Measurements from ENCODE around the gene HTRA2.

The HTRA2 gene

DNA sequence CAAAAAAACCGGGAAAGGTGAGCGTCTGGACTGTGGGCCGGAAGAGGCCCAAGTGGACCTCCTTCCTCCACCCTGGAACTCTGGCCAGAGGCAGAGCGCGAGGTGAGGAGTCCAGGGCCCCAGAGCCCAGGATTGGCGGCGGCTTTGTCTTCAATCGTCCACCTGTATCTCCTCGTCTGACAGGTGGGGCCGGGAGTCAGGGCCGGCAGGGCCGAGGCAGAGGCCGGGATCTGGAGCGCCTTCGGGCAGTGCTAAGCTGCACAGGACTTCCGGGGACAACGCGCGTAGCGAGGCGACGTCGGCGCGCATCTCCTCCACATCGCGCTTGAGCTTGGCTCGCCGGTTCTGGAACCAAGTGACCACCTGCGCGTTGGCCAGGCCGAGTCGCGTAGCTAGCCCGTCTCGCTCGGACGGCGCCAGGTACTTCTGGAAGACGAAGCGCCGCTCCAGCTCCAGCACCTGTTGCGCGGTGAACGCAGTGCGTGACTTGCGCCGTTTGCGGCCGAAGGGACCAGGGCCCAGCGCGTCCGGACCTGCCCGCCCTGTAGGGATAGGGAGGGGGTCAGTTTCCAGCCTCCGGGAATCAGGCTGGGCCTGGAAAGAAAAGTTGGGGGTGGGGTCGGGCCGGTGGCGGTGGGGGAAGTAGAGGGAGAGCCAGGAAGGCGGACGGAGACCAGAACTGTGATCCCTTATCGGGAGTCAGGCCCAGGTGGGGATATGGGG is 31.8 kb upstream of the HTRA2 start:
- peak overlapping the region; percentile 27; the same call in 1 of the 2 replicates for H3K27ac ChIP-seq
- TF ChIP-seq, protein P1, sequence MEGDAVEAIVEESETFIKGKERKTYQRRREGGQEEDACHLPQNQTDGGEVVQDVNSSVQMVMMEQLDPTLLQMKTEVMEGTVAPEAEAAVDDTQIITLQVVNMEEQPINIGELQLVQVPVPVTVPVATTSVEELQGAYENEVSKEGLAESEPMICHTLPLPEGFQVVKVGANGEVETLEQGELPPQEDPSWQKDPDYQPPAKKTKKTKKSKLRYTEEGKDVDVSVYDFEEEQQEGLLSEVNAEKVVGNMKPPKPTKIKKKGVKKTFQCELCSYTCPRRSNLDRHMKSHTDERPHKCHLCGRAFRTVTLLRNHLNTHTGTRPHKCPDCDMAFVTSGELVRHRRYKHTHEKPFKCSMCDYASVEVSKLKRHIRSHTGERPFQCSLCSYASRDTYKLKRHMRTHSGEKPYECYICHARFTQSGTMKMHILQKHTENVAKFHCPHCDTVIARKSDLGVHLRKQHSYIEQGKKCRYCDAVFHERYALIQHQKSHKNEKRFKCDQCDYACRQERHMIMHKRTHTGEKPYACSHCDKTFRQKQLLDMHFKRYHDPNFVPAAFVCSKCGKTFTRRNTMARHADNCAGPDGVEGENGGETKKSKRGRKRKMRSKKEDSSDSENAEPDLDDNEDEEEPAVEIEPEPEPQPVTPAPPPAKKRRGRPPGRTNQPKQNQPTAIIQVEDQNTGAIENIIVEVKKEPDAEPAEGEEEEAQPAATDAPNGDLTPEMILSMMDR (conservative IDR thresholded peaks at IDR 0.05): no peak

DNA sequence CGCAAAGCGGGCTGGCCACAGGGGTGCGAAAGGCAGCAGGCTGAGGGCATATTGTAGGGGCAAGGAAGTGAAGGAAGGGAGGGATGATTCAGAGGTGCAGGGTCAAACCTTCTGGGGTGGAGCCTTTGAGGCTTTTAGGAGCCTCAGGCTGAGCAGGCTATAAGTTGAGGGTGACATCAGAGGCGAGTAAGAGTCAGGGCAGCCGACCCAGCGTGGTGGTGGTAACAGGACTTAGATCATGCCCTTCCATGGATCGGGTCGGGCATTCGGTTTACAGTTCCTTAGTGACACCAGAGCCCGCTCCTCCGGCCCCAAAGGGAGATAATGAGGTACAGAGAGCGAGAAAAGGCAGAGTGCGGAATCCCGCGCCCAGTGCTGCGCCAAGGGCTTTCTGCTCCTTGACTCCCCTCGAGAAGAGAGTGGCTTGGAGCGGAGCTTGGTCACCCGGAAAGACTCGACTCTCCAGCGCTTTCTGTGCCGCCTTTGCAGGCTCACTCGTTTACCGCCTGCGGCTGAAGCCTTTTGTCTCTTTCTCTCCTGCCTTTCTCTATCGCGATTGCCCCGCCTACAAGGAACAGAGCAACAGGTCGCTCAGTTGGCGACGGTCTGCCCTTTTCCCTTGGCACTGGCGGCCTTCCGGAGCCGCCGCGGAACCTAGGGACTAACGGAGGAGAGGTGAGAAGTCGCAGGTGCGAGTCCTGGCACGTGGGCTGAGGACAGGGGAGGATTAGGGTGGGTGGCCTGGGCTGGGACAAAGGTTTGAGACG is 31.1 kb upstream of the HTRA2 start:
- H3K27ac ChIP-seq: peak overlapping the region; percentile 27; the same call in 1 of the 2 replicates
- TF ChIP-seq, protein P1 (conservative IDR thresholded peaks at IDR 0.05): no peak

DNA sequence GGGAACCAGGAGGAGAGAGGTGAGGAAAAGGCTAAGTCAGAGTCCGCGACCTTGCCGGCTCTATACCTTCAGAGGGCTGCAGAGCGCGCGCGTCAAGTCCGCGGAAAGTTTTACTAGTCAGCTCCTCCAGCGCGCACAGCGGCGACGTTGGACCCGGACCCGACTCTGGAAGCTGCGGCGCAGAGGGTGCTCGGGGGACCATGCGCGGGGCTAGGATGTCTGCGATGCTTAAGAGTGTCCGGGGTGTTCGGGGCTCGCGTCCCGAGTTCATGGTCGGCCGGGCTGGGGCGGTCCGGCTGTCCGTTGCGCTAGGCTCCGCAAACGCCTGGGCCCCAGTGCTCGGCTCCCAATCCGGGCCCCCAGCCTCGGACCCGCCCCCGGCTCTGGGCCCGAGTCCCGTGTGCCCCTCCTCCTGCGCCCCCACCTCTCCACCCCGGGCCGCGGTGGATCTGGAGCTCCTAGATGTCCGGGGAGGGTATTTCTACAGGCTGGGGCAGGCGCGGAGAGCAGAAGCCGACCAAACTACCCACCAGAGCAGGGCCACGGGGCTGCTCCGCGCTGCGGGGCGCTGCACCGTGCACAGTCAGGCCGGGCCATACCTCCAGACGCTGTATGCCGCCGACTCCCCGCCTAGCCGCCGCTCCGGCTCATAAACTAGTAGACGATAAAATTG is 30.3 kb upstream of the HTRA2 start, which contains the start of gene LBX2:
LBX2 (minus strand) TSS at position 337 of the 673 bp plus-strand sequence; CDS start at position 271, 66 bp downstream.
- TF ChIP-seq, protein P1 (conservative IDR thresholded peaks at IDR 0.05): no peak
- no peak within 1 kb of the TSS; the same call in 1 of the 2 replicates for H3K27ac ChIP-seq

DNA sequence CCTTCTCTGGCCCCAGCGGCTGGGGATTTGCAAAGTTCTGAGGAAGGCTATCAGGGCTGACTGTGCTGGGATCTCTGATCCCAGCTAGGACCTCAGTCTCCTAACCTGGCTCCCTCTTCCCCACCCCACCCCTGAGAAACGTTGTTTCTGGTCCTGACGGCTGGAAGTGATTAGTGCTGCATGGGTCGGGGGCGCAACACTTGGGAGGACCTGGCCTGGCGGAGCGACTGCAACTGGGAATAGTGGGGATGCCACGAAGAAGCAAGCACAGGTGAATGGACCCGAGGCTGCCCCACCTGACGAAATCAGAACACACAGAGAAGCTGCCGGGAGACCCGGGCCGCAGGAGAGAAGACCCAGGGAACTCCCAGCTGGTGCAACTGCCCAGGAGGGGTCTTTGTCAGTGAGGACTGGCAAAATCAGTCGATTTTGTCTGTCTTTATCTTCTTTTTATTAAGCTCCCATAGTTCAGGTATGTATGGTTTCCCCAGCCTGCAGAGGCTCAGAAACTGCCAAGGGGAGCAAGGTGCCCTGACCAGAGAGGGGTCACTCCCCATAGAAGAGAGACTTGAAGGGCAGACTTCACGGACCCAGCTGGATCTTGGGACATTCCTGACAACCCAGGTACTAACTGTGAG is 29.7 kb upstream of the HTRA2 start:
- H3K27ac ChIP-seq: no peak overlapping the region
- TF ChIP-seq, protein P1 (conservative IDR thresholded peaks at IDR 0.05): no peak

DNA sequence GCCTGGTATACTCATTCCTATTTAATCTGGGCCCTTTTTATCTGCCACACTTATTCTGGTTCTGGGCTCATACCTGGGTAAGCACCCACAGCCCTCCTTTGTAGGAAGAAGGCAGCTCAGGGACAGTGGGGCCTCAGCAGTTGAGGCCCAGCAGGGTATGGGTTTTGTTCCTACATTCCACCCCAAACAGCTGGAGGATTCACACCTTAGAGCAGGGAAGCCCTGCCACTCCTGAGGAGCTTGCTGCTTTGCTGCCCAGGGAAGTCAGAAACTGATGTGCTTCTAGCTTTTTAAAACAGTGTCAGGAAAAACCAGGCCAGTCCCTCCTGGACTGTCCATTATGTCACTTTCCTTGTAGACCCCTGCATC is 29.2 kb upstream of the HTRA2 start:
- TF ChIP-seq, protein P1 (conservative IDR thresholded peaks at IDR 0.05): no peak
- no peak overlapping the region for H3K27ac ChIP-seq

DNA sequence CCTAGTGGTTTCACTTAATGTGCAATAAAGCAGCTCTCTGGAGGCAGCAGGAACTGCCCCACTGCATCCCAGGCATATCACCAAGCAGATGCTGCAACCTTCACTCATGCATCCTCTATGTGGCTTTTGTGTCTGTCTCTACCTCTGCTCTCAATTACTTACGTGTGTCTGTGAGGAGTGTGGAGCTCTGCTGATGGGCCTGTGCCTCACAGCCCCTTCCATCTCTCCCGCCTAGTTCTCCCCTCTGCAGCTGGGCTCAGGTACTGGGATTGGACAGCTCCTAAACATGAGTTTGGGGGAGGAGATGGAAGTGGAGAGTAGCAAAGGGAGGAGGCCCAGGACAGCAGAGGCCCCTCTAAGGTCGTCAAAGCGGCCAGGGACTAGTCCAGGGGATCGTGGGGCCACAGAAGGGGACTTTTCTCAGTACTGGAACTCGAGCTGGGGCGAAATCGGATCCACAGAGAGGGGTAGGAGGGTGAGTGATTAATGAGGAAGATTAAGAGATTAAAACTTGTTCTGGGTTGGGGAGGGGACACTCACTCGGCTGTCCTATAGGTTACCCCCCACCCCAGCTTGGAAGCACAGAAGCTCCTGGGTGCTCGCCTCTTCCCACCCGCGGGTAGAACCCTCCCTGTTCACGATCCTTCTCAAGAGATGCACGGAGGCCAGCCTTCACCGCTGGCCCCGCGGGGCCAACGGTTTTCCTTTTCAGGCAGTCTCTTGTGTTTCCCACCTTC is 28.2 kb upstream of the HTRA2 start:
- TF ChIP-seq, protein P1 (conservative IDR thresholded peaks at IDR 0.05): no peak
- H3K27ac ChIP-seq: no peak overlapping the region
